Measurements from ENCODE around the gene GPN2.

GPN2 gene

DNA sequence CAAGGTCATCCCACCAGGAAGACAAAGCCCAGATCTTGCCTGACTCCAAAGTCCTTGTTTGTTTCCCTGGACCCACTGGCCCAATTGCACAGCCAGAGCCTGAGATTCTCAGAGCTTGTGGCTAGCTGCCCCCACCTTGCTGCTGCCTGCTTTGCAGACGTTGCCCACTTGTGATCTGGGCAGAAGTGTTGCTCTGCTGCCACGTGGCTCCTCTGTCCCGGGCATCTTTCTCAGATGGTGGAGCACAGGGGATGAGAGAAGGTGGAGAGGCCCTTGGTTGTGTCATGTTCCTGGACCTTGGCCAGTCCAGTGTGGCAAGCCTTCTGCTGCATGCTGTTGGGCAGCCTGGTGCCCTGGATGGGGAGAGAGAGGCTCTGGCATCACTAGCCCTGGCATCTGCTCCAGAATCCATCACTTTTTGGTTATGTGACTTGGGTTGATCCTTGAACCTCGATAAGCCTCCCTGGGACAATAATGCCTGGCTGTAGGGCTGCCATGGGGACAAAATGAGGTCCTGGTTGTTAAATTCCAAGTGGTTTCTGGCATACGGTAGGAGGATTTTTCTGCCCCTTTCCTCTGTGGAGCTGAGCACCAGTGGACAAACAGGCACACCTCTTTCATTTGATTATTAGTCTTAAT, 25.2 kb upstream of the GPN2 start:
- Histone ChIP-seq H3K9ac (ENCODE audit: low read depth, low read length) (no peak overlapping the region), H3K4me1 (ENCODE audit: control insufficient read depth, insufficient read depth, low read length) (no peaks in the 10 kb centered on the region), H3K27ac (ENCODE audit: low read depth, low read length) (no peak overlapping the region), H3K4me3 (ENCODE audit: low read depth, low read length) (no peak overlapping the region), H3K9me3 (ENCODE audit: control insufficient read depth, insufficient read depth, low read length) (no peaks in the 10 kb centered on the region), H3K36me3 (ENCODE audit: control insufficient read depth, insufficient read depth, low read length) (no peaks in the 10 kb centered on the region), H3K27me3 (ENCODE audit: control insufficient read depth, insufficient read depth, low read length) (no peaks in the 10 kb centered on the region)

DNA sequence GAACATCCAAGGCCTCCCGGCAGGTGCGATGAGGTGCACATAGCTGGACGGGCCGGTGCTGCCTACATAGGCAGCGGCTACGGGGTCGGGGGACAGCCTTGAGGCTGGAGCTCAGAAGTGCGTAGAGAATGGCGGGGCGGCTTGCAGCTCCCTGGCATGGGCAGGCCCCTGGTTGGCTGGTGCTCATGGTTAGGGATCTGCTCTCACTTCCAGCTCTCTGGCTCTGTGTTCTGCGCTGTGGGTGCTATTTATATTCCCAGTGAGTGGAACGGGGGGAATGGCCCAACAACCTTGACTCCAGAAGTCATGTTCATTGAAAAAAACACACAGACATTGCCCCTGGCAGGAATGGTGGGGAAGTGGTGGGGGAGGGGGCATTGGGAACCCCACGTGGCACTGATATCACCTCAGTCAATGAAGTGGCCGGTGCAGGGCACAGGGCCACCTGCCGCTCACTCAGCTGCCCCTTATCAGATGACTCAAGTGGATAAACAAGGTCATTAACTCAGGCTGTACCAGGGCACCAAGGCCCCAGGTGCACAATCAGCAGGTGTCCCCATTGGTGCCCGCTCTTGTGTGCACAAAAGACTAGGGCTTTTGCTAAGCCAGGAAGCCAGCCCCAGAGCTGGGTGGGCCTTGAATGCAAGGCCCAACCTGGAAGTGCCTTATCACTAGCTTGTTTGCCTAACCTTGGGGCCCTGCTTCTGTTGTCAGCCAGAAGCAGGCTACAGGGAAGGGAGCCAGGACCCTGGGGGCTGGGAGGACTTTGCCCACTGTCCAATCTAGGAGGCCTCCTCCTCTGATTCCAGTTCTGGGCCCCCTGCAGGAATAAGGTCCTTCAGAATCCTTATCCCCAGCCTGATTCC, 23.9 kb upstream of the GPN2 start, which contains the start of gene NR0B2:
Gene NR0B2 (minus strand): TSS at position 222 of the 866 bp plus-strand sequence. CDS start 35 bp downstream, at position 187.
- no peaks in the 10 kb centered on the region for H3K9me3 ChIP-seq (ENCODE audit: control insufficient read depth, insufficient read depth, low read length)
- no peaks in the 10 kb centered on the region for H3K36me3 ChIP-seq (ENCODE audit: control insufficient read depth, insufficient read depth, low read length)
- H3K4me3 ChIP-seq (ENCODE audit: low read depth, low read length), result no peak within 1 kb of the TSS
- H3K27me3 ChIP-seq (ENCODE audit: control insufficient read depth, insufficient read depth, low read length), result no peaks in the 10 kb centered on the region
- H3K27ac ChIP-seq (ENCODE audit: low read depth, low read length), result peak within 1 kb of the TSS; percentile 7
- H3K4me1 ChIP-seq (ENCODE audit: control insufficient read depth, insufficient read depth, low read length), result no peaks in the 10 kb centered on the region
- no peak within 1 kb of the TSS for H3K9ac ChIP-seq (ENCODE audit: low read depth, low read length)

DNA sequence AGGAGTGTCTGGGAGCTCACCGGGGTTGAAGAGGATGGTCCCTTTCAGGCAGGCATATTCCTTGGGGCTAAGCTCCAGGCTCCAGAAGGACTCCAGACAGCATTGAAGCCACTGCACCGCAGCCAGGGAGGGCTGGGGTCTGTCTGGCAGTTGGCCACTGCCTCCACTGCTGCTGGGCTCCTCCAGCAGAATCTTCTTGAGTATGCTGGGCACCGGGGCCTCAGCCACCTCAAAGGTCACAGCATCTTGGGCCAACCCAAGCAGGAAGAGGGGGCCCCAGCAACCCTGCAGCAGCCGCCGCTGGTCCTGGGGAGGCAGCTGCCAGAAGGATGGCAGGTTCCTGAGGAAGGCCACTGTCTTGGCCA, 23.3 kb upstream of the GPN2 start:
- H3K27me3 ChIP-seq (ENCODE audit: control insufficient read depth, insufficient read depth, low read length), result no peaks in the 10 kb centered on the region
- no peak overlapping the region for H3K27ac ChIP-seq (ENCODE audit: low read depth, low read length)
- no peaks in the 10 kb centered on the region for H3K36me3 ChIP-seq (ENCODE audit: control insufficient read depth, insufficient read depth, low read length)
- H3K9ac ChIP-seq (ENCODE audit: low read depth, low read length), result no peak overlapping the region
- no peaks in the 10 kb centered on the region for H3K9me3 ChIP-seq (ENCODE audit: control insufficient read depth, insufficient read depth, low read length)
- no peaks in the 10 kb centered on the region for H3K4me1 ChIP-seq (ENCODE audit: control insufficient read depth, insufficient read depth, low read length)
- H3K4me3 ChIP-seq (ENCODE audit: low read depth, low read length), result no peak overlapping the region

DNA sequence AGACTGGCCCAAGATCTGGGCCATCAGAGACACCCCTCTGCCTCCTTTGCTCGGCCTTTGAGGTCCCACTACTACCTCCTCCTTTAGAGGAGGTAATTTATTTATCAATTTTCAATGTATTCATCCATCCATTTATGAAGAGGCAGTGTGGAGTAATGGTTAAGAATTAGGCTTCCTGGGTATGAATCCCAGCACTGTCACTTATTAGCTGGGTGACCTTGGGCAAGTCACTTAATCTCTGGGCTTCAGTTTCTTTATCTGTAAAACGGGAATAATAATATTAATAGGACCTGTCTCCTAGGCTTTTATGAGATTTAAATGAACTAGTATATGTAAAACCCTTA, 22.0 kb upstream of the GPN2 start:
- Histone ChIP-seq H3K4me1 (ENCODE audit: control insufficient read depth, insufficient read depth, low read length) (no peaks in the 10 kb centered on the region), H3K4me3 (ENCODE audit: low read depth, low read length) (no peak overlapping the region), H3K27ac (ENCODE audit: low read depth, low read length) (no peak overlapping the region), H3K36me3 (ENCODE audit: control insufficient read depth, insufficient read depth, low read length) (no peaks in the 10 kb centered on the region), H3K9ac (ENCODE audit: low read depth, low read length) (no peak overlapping the region), H3K9me3 (ENCODE audit: control insufficient read depth, insufficient read depth, low read length) (no peaks in the 10 kb centered on the region), H3K27me3 (ENCODE audit: control insufficient read depth, insufficient read depth, low read length) (no peaks in the 10 kb centered on the region)

DNA sequence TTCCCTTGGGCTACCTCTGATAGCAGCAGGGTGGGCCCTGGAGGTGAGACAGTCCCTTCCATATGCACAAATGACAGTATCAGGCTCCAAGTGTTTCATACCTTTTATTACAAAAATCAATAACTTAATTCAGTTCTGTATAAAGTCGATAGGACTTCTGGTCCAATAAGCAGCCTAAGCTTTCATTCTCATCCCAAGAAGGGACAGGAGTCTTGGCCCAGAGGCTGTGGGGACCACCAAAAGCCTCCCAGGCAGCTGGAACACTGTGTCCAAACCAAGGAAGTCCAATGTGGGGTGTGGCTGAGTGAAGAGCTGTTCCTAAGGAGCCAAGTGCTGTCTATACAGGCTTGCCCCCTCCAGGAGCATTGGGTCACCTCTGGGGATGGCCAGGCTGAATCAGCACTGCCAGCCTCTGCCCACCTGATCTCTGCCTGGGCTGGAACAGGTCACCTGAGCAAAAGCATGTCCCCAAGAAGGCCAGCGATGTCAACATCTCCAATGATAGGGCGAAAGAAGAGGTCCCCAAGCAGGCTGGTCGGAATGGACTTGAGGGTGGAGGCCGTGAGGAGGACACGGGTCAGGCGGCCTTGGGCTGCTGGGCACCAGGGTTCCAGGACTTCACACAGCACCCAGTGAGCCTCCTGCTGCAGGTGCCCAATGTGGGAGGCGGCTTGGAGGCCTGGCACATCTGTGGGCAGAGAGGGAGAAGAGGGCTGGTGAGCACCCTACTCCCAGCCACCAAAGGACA, 21.5 kb upstream of the GPN2 start:
- Histone ChIP-seq H3K4me3 (ENCODE audit: low read depth, low read length) (no peak overlapping the region), H3K27me3 (ENCODE audit: control insufficient read depth, insufficient read depth, low read length) (no peaks in the 10 kb centered on the region), H3K36me3 (ENCODE audit: control insufficient read depth, insufficient read depth, low read length) (no peaks in the 10 kb centered on the region), H3K4me1 (ENCODE audit: control insufficient read depth, insufficient read depth, low read length) (no peaks in the 10 kb centered on the region), H3K9me3 (ENCODE audit: control insufficient read depth, insufficient read depth, low read length) (no peaks in the 10 kb centered on the region), H3K27ac (ENCODE audit: low read depth, low read length) (no peak overlapping the region), H3K9ac (ENCODE audit: low read depth, low read length) (no peak overlapping the region)

DNA sequence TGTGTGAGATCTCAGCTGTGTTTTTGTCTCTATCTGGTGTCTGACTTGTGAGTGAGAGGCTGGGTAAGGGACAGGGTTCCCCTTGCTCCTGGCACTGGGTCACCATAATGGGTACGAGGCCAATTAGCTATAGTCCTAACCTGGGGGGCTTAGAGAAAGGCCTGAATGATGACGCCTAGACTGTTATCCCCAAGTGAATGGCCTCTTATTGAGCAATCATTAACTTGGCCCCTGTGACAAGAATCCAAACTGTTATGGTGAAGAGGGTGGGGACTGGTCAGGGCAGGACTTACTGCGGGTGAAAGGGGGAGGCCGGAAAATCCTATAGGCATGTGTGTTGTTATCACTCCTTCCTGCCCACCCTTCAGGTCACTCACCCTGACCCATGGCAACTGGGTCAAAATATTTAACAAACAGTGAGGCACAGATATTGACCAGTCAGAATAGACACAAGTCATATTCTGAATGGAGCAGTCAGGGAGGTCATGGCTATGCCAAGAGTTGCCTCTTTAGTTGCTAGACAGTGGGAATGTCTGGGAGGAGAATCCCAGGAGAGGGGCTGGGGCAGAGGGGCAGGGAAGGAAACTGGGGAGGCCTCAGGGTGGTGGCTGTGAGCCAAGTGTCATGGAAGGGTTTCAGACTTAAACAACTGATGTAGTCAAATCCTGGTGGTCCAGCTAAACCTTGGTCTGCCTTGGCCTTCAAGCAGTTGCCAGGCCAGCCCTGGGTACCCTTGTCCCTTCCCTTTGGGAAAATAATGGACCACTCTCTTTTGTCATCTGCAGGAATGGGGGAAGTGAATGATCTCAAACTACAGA, 20.5 kb upstream of the GPN2 start:
- H3K9me3 ChIP-seq (ENCODE audit: control insufficient read depth, insufficient read depth, low read length), result no peaks in the 10 kb centered on the region
- H3K27me3 ChIP-seq (ENCODE audit: control insufficient read depth, insufficient read depth, low read length), result no peaks in the 10 kb centered on the region
- H3K4me3 ChIP-seq (ENCODE audit: low read depth, low read length), result no peak overlapping the region
- H3K27ac ChIP-seq (ENCODE audit: low read depth, low read length), result no peak overlapping the region
- no peaks in the 10 kb centered on the region for H3K4me1 ChIP-seq (ENCODE audit: control insufficient read depth, insufficient read depth, low read length)
- H3K9ac ChIP-seq (ENCODE audit: low read depth, low read length), result no peak overlapping the region
- no peaks in the 10 kb centered on the region for H3K36me3 ChIP-seq (ENCODE audit: control insufficient read depth, insufficient read depth, low read length)

DNA sequence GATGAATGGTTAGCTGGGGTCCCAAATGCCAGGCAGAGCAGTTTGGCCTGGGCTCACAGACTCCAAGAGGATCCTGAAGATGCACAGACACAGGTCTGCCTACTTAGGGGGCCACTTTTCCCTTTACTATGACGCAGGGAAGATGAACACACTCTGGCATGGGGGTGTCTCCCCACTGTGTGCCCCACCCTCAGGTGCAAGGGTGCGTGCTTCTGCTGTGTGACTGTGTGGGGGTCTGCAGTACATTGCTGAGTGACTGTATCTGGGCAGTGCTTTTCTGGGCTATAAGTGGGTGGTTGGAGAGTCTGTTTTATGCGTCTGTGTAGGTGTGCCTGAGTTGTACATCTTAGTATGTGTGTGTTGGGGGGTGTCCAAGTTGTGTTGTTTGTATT, 19.9 kb upstream of the GPN2 start:
- H3K27ac ChIP-seq (ENCODE audit: low read depth, low read length), result no peak overlapping the region
- H3K36me3 ChIP-seq (ENCODE audit: control insufficient read depth, insufficient read depth, low read length), result no peaks in the 10 kb centered on the region
- no peak overlapping the region for H3K4me3 ChIP-seq (ENCODE audit: low read depth, low read length)
- H3K27me3 ChIP-seq (ENCODE audit: control insufficient read depth, insufficient read depth, low read length), result no peaks in the 10 kb centered on the region
- H3K9ac ChIP-seq (ENCODE audit: low read depth, low read length), result no peak overlapping the region
- no peaks in the 10 kb centered on the region for H3K9me3 ChIP-seq (ENCODE audit: control insufficient read depth, insufficient read depth, low read length)
- no peaks in the 10 kb centered on the region for H3K4me1 ChIP-seq (ENCODE audit: control insufficient read depth, insufficient read depth, low read length)

DNA sequence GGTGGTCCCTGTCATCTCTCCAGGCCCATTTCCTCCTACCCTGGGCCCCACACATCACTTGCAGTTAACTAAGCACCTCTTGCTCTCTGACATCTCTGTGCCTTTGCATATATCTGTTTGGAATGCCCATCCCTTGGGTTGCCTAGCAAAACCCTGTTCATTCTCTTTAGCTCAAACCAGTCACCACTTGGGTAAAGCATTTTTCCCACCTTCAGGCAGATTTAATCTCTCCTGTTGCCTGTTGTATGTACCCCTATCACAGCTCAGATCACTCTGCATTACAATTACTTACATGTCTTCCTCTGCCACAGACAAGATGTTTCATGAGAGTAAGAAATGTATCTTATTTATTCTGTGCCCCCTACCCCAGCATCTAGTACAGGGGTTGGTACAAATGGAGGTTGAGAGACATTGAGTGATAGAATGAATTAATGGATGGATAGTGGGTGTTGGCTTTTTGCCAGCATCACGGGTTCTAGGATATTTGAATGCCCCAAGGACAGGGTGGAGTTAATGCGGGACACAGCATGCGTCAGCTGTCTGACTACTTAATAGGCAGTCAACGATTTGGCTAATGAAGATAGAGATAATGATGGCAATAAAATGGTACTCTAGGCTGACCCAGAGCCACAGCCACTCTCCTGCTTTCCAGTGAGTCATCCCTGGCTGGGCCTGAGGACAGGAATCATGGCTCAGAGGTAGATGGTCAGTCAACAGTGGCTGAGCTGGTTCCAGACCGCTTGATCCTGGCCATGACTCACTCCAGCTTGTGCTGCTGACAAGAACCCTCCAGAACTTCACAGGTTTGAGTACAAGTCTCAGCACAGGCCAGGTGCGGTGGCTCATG, 17.2 kb upstream of the GPN2 start:
- no peaks in the 10 kb centered on the region for H3K36me3 ChIP-seq (ENCODE audit: control insufficient read depth, insufficient read depth, low read length)
- H3K4me1 ChIP-seq (ENCODE audit: control insufficient read depth, insufficient read depth, low read length), result no peaks in the 10 kb centered on the region
- H3K27me3 ChIP-seq (ENCODE audit: control insufficient read depth, insufficient read depth, low read length), result no peaks in the 10 kb centered on the region
- H3K27ac ChIP-seq (ENCODE audit: low read depth, low read length), result no peak overlapping the region
- no peak overlapping the region for H3K9ac ChIP-seq (ENCODE audit: low read depth, low read length)
- no peak overlapping the region for H3K4me3 ChIP-seq (ENCODE audit: low read depth, low read length)
- no peaks in the 10 kb centered on the region for H3K9me3 ChIP-seq (ENCODE audit: control insufficient read depth, insufficient read depth, low read length)

DNA sequence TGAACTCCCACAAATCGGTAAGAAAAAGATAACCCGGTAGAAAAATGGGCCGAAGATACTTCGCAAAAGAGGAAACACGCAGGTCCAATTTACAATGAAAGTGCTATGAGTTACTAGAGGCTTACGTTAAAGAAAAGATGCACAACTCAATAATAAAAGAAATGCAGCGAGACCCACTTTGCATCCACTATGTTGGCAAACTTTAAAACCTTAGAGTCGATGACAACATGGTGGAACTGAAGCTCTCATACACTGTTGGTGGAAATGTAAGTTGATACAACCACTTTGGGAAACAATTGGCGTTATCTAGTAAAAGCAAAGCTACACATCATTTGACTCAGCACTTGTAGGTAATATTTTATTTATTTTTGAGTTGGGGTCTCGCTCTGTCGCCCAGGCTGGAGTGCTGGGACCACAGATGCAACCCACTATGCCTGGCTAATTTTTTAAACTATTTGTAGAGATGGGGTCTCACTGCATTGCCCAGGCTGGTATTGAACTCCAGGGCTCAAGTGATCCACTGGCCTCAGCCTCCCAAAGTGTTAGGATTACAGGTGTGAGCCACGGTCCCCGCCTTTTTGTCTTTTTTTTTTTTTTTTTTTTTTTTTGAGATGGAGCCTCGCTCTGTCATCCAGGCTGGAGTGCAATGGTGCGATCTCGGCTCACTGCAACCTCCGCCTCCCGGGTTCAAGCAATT, 10.9 kb upstream of the GPN2 start:
- H3K4me3 ChIP-seq (ENCODE audit: low read depth, low read length), result peak overlapping the region; percentile 88
- peaks cover 18% of the 10 kb centered on the region for H3K36me3 ChIP-seq (ENCODE audit: control insufficient read depth, insufficient read depth, low read length)
- peak overlapping the region; percentile 91 for H3K9ac ChIP-seq (ENCODE audit: low read depth, low read length)
- peak overlapping the region; percentile 96 for H3K27ac ChIP-seq (ENCODE audit: low read depth, low read length)
- H3K4me1 ChIP-seq (ENCODE audit: control insufficient read depth, insufficient read depth, low read length), result peaks cover 6% of the 10 kb centered on the region; the same call in 1 of the 2 replicates
- no peaks in the 10 kb centered on the region for H3K9me3 ChIP-seq (ENCODE audit: control insufficient read depth, insufficient read depth, low read length)
- H3K27me3 ChIP-seq (ENCODE audit: control insufficient read depth, insufficient read depth, low read length), result no peaks in the 10 kb centered on the region

Data from HUES48 (cell line).